ENCODE measurements around the gene SLC39A11. TPM values are rescaled to one million over a fixed set of nuclear protein-coding genes. Genes with fewer than 3 reads are reported as not detected.
A peak's percentile ranks its signal among the peaks of the same experiment; 100 is the strongest.

SLC39A11 gene
- total RNA-seq, 1 experiment from 2014 or later = 56.1 TPM

- Histone ChIP-seq H3K4me3 (ENCODE audit: low read depth in 2 of 2, low read length in 2 of 2) (no peak overlapping the region), H3K36me3 (ENCODE audit: control insufficient read depth, insufficient read depth, low read length) (no peaks in the 10 kb centered on the region), H3K9me3 (ENCODE audit: control insufficient read depth, insufficient read depth, low read depth, low read length) (no peaks in the 10 kb centered on the region), H3K27ac (ENCODE audit: low read length) (peak overlapping the region; percentile 96), H3K4me1 (ENCODE audit: control insufficient read depth, insufficient read depth, low read length) (peaks cover 32% of the 10 kb centered on the region), H3K27me3 (ENCODE audit: control insufficient read depth, insufficient read depth, low read length) (no peaks in the 10 kb centered on the region)
- BruUV-seq (replicated peaks) = no TSS peak
- in situ Hi-C loops (cut with HindIII; ENCODE audit: low pct_unique_long_range_greater_than_20kb, low sequenced_read_pairs) = no loop called here
- TF ChIP-seq CTCF (IDR thresholded peaks at IDR 0.05) = no peak
- DNase-seq (ENCODE audit: low read depth, low spot score) (no peak), ATAC-seq (no peak)
- POLR2A ChIA-PET = no interaction called here
- CTCF ChIA-PET = no interaction called here
- intact Hi-C loops (cut with micrococcal nuclease; ENCODE audit: unreplicated experiment) = no loop called here
Measured at GRCh38 chr17:72693956-72694355, 398.5 kb downstream of the SLC39A11 start.

- no peak for ATAC-seq
- no peak for DNase-seq (ENCODE audit: low read depth, low spot score)
- Histone ChIP-seq H3K9me3 (ENCODE audit: control insufficient read depth, insufficient read depth, low read depth, low read length) (no peaks in the 10 kb centered on the region), H3K4me3 (ENCODE audit: low read depth in 2 of 2, low read length in 2 of 2) (no peak overlapping the region), H3K27me3 (ENCODE audit: control insufficient read depth, insufficient read depth, low read length) (no peaks in the 10 kb centered on the region), H3K36me3 (ENCODE audit: control insufficient read depth, insufficient read depth, low read length) (no peaks in the 10 kb centered on the region), H3K4me1 (ENCODE audit: control insufficient read depth, insufficient read depth, low read length) (peaks cover 31% of the 10 kb centered on the region), H3K27ac (ENCODE audit: low read length) (peak overlapping the region; percentile 96)
- intact Hi-C loops (cut with micrococcal nuclease; ENCODE audit: unreplicated experiment) = no loop called here
- POLR2A ChIA-PET = interaction anchor here (0.6 kb wide), 1 partner anchor 9 kb away, joined by 3 read pairs; no protein-coding TSS in a partner anchor
- BruUV-seq (replicated peaks) = no TSS peak
- TF ChIP-seq CTCF (IDR thresholded peaks at IDR 0.05) = no peak
- no peak for TF ChIP-seq SIN3A (IDR thresholded peaks at IDR 0.05; ENCODE audit: borderline replicate concordance, insufficient read depth, low read depth, low read length)
- TF ChIP-seq REST (IDR thresholded peaks at IDR 0.05; ENCODE audit: insufficient read depth in 1 of 2, low read depth in 2 of 2, low read length in 1 of 2) = no peak
- TF ChIP-seq TCF7L2 (IDR thresholded peaks at IDR 0.05; ENCODE audit: low read depth, low read length) = no peak
- TF ChIP-seq POLR2AphosphoS5 (IDR thresholded peaks at IDR 0.05; ENCODE audit: low read depth, low read length) = no peak
- CTCF ChIA-PET = no interaction called here
- in situ Hi-C loops (cut with HindIII; ENCODE audit: low pct_unique_long_range_greater_than_20kb, low sequenced_read_pairs) = no loop called here
Measured at GRCh38 chr17:72693151-72693878, 399.2 kb downstream of the SLC39A11 start.

Data from Panc1 (cell line).